K562 (cell line): ENCODE results near the gene RUNX1. TPM values are rescaled to one million over a fixed set of nuclear protein-coding genes. Genes with fewer than 3 reads are reported as not detected.

Source experiments
- FOXA3 ChIP-seq, 2 experiments: fragments of 450-650 bp in 1 of 2; sonication (generic) in 1 of 2; formaldehyde crosslinking; IDR thresholded peaks in 1 of 2; conservative IDR thresholded peaks in 1 of 2; 2 replicates each; pipeline versions ENCODE4 v1.4.0 to v1.8.0; 2020 to 2022; ENCODE audit warnings: mild to moderate bottlenecking in 2 of 2, missing genetic modification reagents in 1 of 2
- GATAD2A ChIP-seq: fragments of 450-650 bp; IDR thresholded peaks from 2 replicates; pipeline ENCODE4 v1.6.1; 2017
- KDM2B ChIP-seq: fragments of 250-450 bp; sonication (Bioruptor Pico); IDR thresholded peaks from 2 replicates; pipeline ENCODE4 v1.8.0; 2021; ENCODE audit warnings: mild to moderate bottlenecking, moderate library complexity
- KLF13 ChIP-seq: fragments of 450-650 bp; IDR thresholded peaks from 2 replicates; pipeline ENCODE4 v1.6.1; 2016; ENCODE audit warnings: missing genetic modification characterization, low read depth, mild to moderate bottlenecking, missing compliant biosample characterization, moderate library complexity, borderline replicate concordance
- MEF2A ChIP-seq: IDR thresholded peaks from 2 replicates; pipeline ENCODE4 v1.6.1; 2011; ENCODE audit warnings: low read depth, mild to moderate bottlenecking, low read length, moderate library complexity; ENCODE audit not compliant: control insufficient read depth
- NFATC3 ChIP-seq: fragments of 450-650 bp; IDR thresholded peaks from 2 replicates; pipeline ENCODE4 v1.6.1; 2017; ENCODE audit warnings: mild to moderate bottlenecking
- RCOR1 ChIP-seq, 2 experiments: IDR thresholded peaks; 2 replicates each; pipeline ENCODE4 v1.6.1; 2012; ENCODE audit warnings: low read depth in 2 of 2, low read length in 2 of 2, borderline replicate concordance in 1 of 2, improper control_type of control experiment in 1 of 2
- RUNX1 ChIP-seq: sonication (generic); IDR thresholded peaks from 2 replicates; pipeline ENCODE4 v1.6.1; 2016; ENCODE audit warnings: antibody characterized with exemption, low read depth
- SAFB2 ChIP-seq: fragments of 200-400 bp; formaldehyde crosslinking; IDR thresholded peaks from 2 replicates; pipeline ENCODE4 v1.6.1; 2018; ENCODE audit warnings: borderline replicate concordance, low read length, low read depth, moderate library complexity; ENCODE audit not compliant: severe bottlenecking
- SLC30A9 ChIP-seq: fragments of 250-450 bp; sonication (Bioruptor Pico); IDR thresholded peaks from 2 replicates; pipeline ENCODE4 v1.8.0; 2022; ENCODE audit warnings: mild to moderate bottlenecking, moderate library complexity
- SMARCC2 ChIP-seq: fragments of 450-650 bp; IDR thresholded peaks from 2 replicates; pipeline ENCODE4 v1.6.1; 2017; ENCODE audit warnings: antibody characterized with exemption, moderate library complexity, mild to moderate bottlenecking, low read depth
- SP1 ChIP-seq: sonication (generic); formaldehyde crosslinking; IDR thresholded peaks from 2 replicates; pipeline ENCODE4 v1.8.1; 2022; ENCODE audit warnings: mild to moderate bottlenecking, missing genetic modification reagents
- TOE1 ChIP-seq, 2 experiments: fragments of 450-650 bp in 1 of 2; sonication (generic) in 1 of 2; formaldehyde crosslinking in 1 of 2; IDR thresholded peaks; 2 replicates each; pipeline versions ENCODE4 v1.7.1 to v1.8.0; 2016 to 2022; ENCODE audit warnings: borderline replicate concordance in 2 of 2, mild to moderate bottlenecking in 2 of 2, antibody characterized with exemption in 1 of 2, inconsistent platforms in 1 of 2, low read depth in 1 of 2, missing genetic modification reagents in 1 of 2, moderate library complexity in 1 of 2
- ZNF175 ChIP-seq: fragments of 200-800 bp; sonication (Bioruptor generic); IDR thresholded peaks from 2 replicates; pipeline ENCODE4 v1.6.1; 2016; ENCODE audit warnings: low read depth, mild to moderate bottlenecking, missing genetic modification characterization, missing compliant biosample characterization
- ZNF398 ChIP-seq: fragments of 250-450 bp; sonication (Bioruptor Pico); IDR thresholded peaks from 2 replicates; pipeline ENCODE4 v1.8.0; 2021; ENCODE audit warnings: moderate library complexity, mild to moderate bottlenecking, inconsistent platforms
- ZNF76 ChIP-seq: fragments of 250-450 bp; sonication (Bioruptor Pico); IDR thresholded peaks from 2 replicates; pipeline ENCODE4 v1.4.0; 2020; ENCODE audit warnings: mild to moderate bottlenecking, moderate library complexity, borderline replicate concordance
- polyA plus RNA-seq, 8 experiments: library from polyadenylated mRNA; depleted of rRNA in 4 of 8; stranded (reverse) in 5 of 8; unstranded in 3 of 8; fragments of >200 nt; fragmentation: Nextera tagmentation in 2 of 8; fragmentation: Illumina TruSeq in 1 of 8; extraction: Ambion mirVana in 2 of 8; extraction: Trizol in 1 of 8; gene quantifications; 2 replicates each; pipeline versions ENCODE4 v1.2.1 to v1.2.3, GENCODE V29; 2011 to 2014; ENCODE audit warnings: inconsistent platforms in 1 of 8, missing spikeins in 1 of 8
- total RNA-seq, 7 experiments: library from RNA; depleted of rRNA in 6 of 7; stranded (reverse); fragments of >200 nt in 6 of 7; fragmentation: Illumina TruSeq in 2 of 7; extraction: Trizol in 2 of 7; gene quantifications; 2 replicates each; pipeline versions ENCODE4 v1.2.1 to v1.2.3, GENCODE V29; 2011 to 2021; ENCODE audit warnings: low replicate concordance in 1 of 7
- TF ChIP-seq, protein P1 (sequence below), 2 experiments: fragments of 450-650 bp; formaldehyde crosslinking in 1 of 2; IDR thresholded peaks; 2 replicates each; pipeline versions ENCODE4 v1.4.0 to v1.6.1; 2014 to 2020; ENCODE audit warnings: mild to moderate bottlenecking in 2 of 2, borderline replicate concordance in 1 of 2, low read depth in 1 of 2

RUNX1 gene
- total and polyA plus RNA-seq, 9 of the 15 experiments (the other 6 are each of a cell fraction or from before 2014, with no cell fraction given), result 2.2 to 68.6 (median 17.8) TPM

- no peak for TF ChIP-seq ZNF175
- peak; percentile 61 for TF ChIP-seq SP1 (CRISPR knock-in tag)
- TF ChIP-seq ZNF398 (CRISPR knock-in tag), result no peak
- TF ChIP-seq ZNF76 (CRISPR knock-in tag), result peak; percentile 88; the same call in 1 of the 2 replicates
- peak in 1 of 2 experiments; percentile 67; a peak in 1 of 4 replicates for TF ChIP-seq RCOR1 (IDR thresholded peaks at IDR 0.05; ENCODE audit: borderline replicate concordance in 1 of 2, low read depth in 2 of 2, low read length in 2 of 2)
- TF ChIP-seq, protein P1, sequence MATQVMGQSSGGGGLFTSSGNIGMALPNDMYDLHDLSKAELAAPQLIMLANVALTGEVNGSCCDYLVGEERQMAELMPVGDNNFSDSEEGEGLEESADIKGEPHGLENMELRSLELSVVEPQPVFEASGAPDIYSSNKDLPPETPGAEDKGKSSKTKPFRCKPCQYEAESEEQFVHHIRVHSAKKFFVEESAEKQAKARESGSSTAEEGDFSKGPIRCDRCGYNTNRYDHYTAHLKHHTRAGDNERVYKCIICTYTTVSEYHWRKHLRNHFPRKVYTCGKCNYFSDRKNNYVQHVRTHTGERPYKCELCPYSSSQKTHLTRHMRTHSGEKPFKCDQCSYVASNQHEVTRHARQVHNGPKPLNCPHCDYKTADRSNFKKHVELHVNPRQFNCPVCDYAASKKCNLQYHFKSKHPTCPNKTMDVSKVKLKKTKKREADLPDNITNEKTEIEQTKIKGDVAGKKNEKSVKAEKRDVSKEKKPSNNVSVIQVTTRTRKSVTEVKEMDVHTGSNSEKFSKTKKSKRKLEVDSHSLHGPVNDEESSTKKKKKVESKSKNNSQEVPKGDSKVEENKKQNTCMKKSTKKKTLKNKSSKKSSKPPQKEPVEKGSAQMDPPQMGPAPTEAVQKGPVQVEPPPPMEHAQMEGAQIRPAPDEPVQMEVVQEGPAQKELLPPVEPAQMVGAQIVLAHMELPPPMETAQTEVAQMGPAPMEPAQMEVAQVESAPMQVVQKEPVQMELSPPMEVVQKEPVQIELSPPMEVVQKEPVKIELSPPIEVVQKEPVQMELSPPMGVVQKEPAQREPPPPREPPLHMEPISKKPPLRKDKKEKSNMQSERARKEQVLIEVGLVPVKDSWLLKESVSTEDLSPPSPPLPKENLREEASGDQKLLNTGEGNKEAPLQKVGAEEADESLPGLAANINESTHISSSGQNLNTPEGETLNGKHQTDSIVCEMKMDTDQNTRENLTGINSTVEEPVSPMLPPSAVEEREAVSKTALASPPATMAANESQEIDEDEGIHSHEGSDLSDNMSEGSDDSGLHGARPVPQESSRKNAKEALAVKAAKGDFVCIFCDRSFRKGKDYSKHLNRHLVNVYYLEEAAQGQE (IDR thresholded peaks at IDR 0.05; ENCODE audit: borderline replicate concordance), result peak; percentile 87
- TF ChIP-seq, protein P1 (CRISPR knock-in tag; IDR thresholded peaks at IDR 0.05; ENCODE audit: low read depth), result 0 out of 2 replicates have a peak, but pooled peaks have one; percentile 42
- TF ChIP-seq SLC30A9 (CRISPR knock-in tag), result no peak
- TF ChIP-seq MEF2A, result no peak
- no peak for TF ChIP-seq NFATC3
- 0 out of 2 replicates have a peak, but pooled peaks have one; percentile 26 for TF ChIP-seq TOE1 (IDR thresholded peaks at IDR 0.05; ENCODE audit: borderline replicate concordance)
- TF ChIP-seq TOE1 (CRISPR knock-in tag; IDR thresholded peaks at IDR 0.05; ENCODE audit: borderline replicate concordance, low read depth), result no peak
- TF ChIP-seq RUNX1, result 0 out of 2 replicates have a peak, but pooled peaks have one; percentile 35
- TF ChIP-seq SMARCC2, result peak; percentile 26; the same call in 1 of the 2 replicates
- TF ChIP-seq FOXA3 (CRISPR knock-in tag; conservative IDR thresholded peaks at IDR 0.05 in 1 of 2, IDR thresholded peaks at IDR 0.05 in 1 of 2), result no peak
- TF ChIP-seq SAFB2, result no peak
- TF ChIP-seq KDM2B, result no peak
- no peak for TF ChIP-seq GATAD2A
- 0 out of 2 replicates have a peak, but pooled peaks have one; percentile 29 for TF ChIP-seq KLF13 (tag)
Measured at GRCh38 chr21:35051287-35051818, 2.3 kb upstream of the RUNX1 start (continued).
